Activated T-helper 1 cell treated with anti-CD3 and anti-CD28 coated beads, Interleukin-12 subunit alpha, Interleukin-12 subunit beta, Interleukin-2, Interleukin-4 antibody, amounts not matched to agents 30 ng/mL and 10 ng/mL and 1 ng/mL, durations not matched to agents 14 hours and 24 hours and 36 hours (primary cell): Measurements from ENCODE around the gene UPF1. TPM values are rescaled to one million over a fixed set of nuclear protein-coding genes. Genes with fewer than 3 reads are reported as not detected.

ENCODE experiments used
- DNase-seq: peaks from one replicate; pipeline ENCODE4 v3.0.0; 2021; ENCODE audit warnings: low spot score
- H3K27ac Mint-ChIP-seq: one replicate; pipeline ENCODE4 v1.8.0; 2021; ENCODE audit warnings: mild to moderate bottlenecking, mixed read lengths
- H3K27me3 Mint-ChIP-seq: one replicate; pipeline ENCODE4 v1.8.0; 2022; ENCODE audit warnings: mild to moderate bottlenecking, moderate library complexity, mixed read lengths; ENCODE audit not compliant: insufficient read depth
- H3K36me3 Mint-ChIP-seq: one replicate; pipeline ENCODE4 v1.8.0; 2021; ENCODE audit warnings: low read depth, mixed read lengths
- H3K4me1 Mint-ChIP-seq: one replicate; pipeline ENCODE4 v1.8.0; 2021; ENCODE audit warnings: low read depth, mixed read lengths
- H3K4me3 Mint-ChIP-seq: one replicate; pipeline ENCODE4 v1.8.0; 2021; ENCODE audit warnings: mild to moderate bottlenecking, moderate library complexity, mixed read lengths
- H3K9me3 Mint-ChIP-seq: one replicate; pipeline ENCODE4 v1.8.0; 2021; ENCODE audit warnings: mixed read lengths
- intact Hi-C: fragments of 100-400 bp; cut with micrococcal nuclease; formaldehyde crosslinking; loops from one replicate; pipeline ENCODE4 v1.15.1; 2024
- total RNA-seq: library from RNA; stranded (reverse); gene quantifications from 2 replicates; pipeline ENCODE4 v1.2.3, GENCODE V29; 2022

Gene UPF1
- total RNA-seq, 1 donor from 2014 or later: 102 TPM

DNA sequence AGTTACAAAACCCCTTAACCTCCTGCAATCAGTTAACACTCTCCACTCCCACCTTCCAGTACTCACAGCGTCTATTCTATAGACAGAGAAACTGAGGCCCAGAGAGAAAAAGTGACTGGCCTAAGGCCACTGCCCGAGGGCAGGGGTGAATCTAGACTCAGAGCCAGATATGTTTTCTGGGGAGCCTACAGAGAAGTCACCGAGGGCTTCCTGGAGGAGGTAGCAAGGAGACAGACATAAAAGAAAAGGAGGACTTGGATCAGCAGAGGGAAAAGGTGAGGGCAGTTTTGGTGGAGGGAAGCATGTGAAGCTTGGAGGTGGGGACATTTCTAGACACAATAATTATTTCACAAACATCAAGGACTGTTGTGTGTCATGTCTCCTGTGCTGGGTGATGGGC lies 39.1 kb upstream of the UPF1 start:
- Mint-ChIP-seq H3K9me3 (no peaks in the 10 kb centered on the region), H3K4me3 (no peak overlapping the region), H3K27ac (no peak overlapping the region), H3K4me1 (peaks cover 5% of the 10 kb centered on the region), H3K36me3 (peaks cover 1% of the 10 kb centered on the region), H3K27me3 (peaks cover 63% of the 10 kb centered on the region)
- intact Hi-C loops: no loop called here
- no peak for DNase-seq

DNA sequence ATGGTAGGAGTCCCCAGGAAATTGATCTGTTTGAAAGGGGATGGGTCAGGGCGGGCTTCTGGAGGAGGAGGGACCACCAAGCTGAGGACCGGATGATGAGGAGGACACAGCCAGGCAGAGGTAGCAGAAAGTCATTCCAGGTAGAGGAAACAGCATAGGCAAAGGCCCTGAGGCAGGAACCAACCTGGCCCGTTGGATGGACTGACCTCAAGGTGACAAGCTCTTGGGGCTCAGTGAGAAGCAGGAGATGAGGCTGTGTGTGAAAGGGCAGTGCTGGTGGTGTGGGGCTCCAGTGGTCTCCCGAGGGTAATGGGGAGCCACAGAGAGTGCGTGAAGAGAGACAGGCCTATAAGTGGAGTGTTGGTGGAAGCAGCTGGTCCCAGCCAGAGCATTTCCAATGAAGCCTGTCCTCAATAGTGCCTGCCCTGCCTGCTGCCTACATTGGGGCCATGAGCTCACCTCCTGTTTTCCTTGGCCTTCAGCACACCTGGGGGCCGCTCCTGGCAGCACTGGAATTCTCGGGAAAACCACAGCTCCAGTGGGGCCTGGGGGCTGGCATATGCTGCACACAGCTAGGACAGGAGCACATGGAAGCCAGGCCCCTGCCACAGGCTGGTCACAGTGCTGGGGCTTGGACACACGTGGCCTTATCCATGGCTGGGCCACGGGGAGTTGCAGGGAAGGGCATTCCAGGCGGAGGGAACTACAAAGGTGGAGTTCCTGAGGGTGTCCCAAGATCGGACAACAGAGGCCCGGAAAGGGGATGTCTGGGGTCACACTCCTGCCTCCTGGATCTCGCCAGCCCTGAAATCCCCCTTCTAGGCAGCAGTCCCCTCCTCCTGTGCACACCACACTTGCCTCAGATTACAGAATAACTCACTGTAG lies 38.4 kb upstream of the UPF1 start:
- intact Hi-C loops: no loop called here
- Mint-ChIP-seq H3K27me3 (peaks cover 64% of the 10 kb centered on the region), H3K36me3 (peaks cover 1% of the 10 kb centered on the region), H3K4me3 (no peak overlapping the region), H3K4me1 (peaks cover 5% of the 10 kb centered on the region), H3K27ac (no peak overlapping the region), H3K9me3 (no peaks in the 10 kb centered on the region)
- no peak for DNase-seq

GRCh38 chr19:18794029-18794313 lies 37.8 kb upstream of the UPF1 start:
- Mint-ChIP-seq H3K4me1 (peaks cover 5% of the 10 kb centered on the region), H3K4me3 (no peak overlapping the region), H3K36me3 (peaks cover 1% of the 10 kb centered on the region), H3K27ac (no peak overlapping the region), H3K27me3 (peaks cover 64% of the 10 kb centered on the region), H3K9me3 (no peaks in the 10 kb centered on the region)
- DNase-seq: no peak
- intact Hi-C loops: no loop called here

DNA sequence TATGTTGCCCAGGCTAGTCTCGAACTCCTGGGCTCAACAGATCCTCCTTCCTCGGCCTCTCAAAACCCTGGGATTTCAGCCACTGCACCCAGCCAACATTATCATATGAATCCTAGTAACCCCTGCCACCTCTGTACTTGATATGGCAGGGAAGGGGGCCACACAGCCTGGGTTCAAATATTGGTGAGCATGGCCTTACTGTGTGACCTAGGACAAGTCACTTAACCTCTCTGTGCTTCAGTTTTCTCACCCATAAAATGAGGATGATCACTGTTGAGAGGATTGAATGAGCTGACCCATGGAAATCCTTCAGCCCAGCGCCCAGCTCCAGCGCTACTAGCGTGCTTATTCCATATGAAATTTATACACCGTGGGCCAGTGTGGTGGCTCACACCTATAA lies 37.1 kb upstream of the UPF1 start:
- no peaks in the 10 kb centered on the region for H3K36me3 Mint-ChIP-seq
- peaks cover 58% of the 10 kb centered on the region for H3K27me3 Mint-ChIP-seq
- H3K4me3 Mint-ChIP-seq: no peak overlapping the region
- DNase-seq: no peak
- no peaks in the 10 kb centered on the region for H3K9me3 Mint-ChIP-seq
- H3K4me1 Mint-ChIP-seq: no peaks in the 10 kb centered on the region
- intact Hi-C loops: no loop called here
- no peak overlapping the region for H3K27ac Mint-ChIP-seq

- Mint-ChIP-seq H3K4me3 (no peak overlapping the region), H3K36me3 (no peaks in the 10 kb centered on the region), H3K27me3 (peaks cover 51% of the 10 kb centered on the region), H3K4me1 (no peaks in the 10 kb centered on the region), H3K9me3 (no peaks in the 10 kb centered on the region), H3K27ac (no peak overlapping the region)
- no peak for DNase-seq
- intact Hi-C loops: no loop called here
Observed at GRCh38 chr19:18795540-18795939, 36.2 kb upstream of the UPF1 start.

- no peaks in the 10 kb centered on the region for H3K9me3 Mint-ChIP-seq
- intact Hi-C loops: no loop called here
- DNase-seq: no peak
- H3K4me3 Mint-ChIP-seq: no peak overlapping the region
- peaks cover 47% of the 10 kb centered on the region for H3K27me3 Mint-ChIP-seq
- H3K27ac Mint-ChIP-seq: no peak overlapping the region
- H3K36me3 Mint-ChIP-seq: no peaks in the 10 kb centered on the region
- H3K4me1 Mint-ChIP-seq: no peaks in the 10 kb centered on the region
Observed at GRCh38 chr19:18796239-18796638, 35.5 kb upstream of the UPF1 start.

GRCh38 chr19:18798384-18799352 lies 33.1 kb upstream of the UPF1 start:
- no peak for DNase-seq
- Mint-ChIP-seq H3K4me3 (no peak overlapping the region), H3K27me3 (peaks cover 31% of the 10 kb centered on the region), H3K9me3 (no peaks in the 10 kb centered on the region), H3K4me1 (no peaks in the 10 kb centered on the region), H3K36me3 (no peaks in the 10 kb centered on the region), H3K27ac (no peak overlapping the region)
- intact Hi-C loops: no loop called here

DNA sequence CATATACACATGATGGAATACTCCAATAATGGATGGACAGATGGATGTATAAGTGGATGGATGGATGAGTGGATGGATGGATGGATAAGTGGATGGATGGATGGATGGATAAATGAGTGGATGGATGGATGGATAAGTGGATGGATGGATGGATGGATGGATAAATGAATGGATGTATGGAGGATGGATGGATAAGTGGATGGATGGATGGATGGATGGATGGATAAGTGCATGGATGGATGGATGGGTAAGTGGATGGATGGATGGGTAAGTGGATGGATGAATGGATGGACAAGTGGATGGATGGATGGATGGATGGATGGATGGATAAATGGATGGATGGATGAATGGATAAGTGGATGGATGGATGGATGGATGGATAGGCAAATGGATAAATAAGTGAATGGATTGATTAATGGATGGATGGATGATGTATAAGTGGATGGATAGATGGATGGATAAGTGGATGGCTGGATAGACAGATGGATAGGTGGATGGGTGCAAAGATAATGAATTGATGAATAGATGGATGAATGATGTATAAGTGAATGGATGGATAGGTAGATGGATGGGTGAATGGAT lies 32.3 kb upstream of the UPF1 start:
- Mint-ChIP-seq H3K4me3 (no peak overlapping the region), H3K27ac (no peak overlapping the region), H3K9me3 (no peaks in the 10 kb centered on the region), H3K27me3 (peaks cover 27% of the 10 kb centered on the region), H3K4me1 (no peaks in the 10 kb centered on the region), H3K36me3 (no peaks in the 10 kb centered on the region)
- DNase-seq: no peak
- intact Hi-C loops: no loop called here

DNA sequence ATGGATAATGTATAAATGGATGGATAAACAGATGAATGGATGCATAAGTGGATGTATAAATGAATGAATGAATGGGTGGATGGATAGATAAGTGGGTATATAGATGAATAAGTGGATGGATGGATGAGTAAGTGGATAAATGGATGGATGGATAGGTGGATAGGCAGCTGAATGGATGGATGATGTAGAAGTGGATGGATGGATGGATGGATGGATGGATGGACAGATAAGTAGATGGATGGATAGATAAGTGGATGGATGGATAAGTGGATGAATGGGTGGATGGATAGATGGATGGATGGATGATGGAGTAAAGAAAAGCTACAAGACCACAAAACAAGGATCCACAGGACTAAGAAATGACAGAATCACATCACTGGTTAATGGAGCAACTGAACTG lies 31.7 kb upstream of the UPF1 start:
- Mint-ChIP-seq H3K27ac (no peak overlapping the region), H3K4me3 (no peak overlapping the region), H3K9me3 (no peaks in the 10 kb centered on the region), H3K4me1 (no peaks in the 10 kb centered on the region), H3K27me3 (peaks cover 24% of the 10 kb centered on the region), H3K36me3 (no peaks in the 10 kb centered on the region)
- DNase-seq: no peak
- intact Hi-C loops: no loop called here

DNA sequence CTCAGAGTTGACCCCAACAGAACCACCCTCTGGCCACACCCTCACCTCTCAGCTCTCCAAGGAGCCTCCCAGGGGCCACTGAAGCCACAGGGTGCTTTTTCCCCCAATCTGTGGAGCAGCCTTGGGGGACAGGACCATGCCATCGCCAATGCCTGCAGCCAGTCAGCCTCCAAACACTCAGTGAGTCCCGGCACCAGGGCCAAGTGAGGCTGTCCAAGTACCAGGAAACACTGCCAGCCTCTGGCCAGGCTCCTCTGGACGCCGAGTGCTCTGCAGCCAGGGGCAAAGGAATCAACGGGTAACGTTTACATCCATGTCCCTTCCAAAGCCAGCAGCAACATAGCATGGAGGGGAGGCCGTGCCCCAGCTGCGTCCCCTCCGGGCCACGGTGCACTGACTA lies 31.1 kb upstream of the UPF1 start:
- Mint-ChIP-seq H3K4me1 (no peaks in the 10 kb centered on the region), H3K4me3 (no peak overlapping the region), H3K27me3 (peaks cover 23% of the 10 kb centered on the region), H3K9me3 (no peaks in the 10 kb centered on the region), H3K27ac (no peak overlapping the region), H3K36me3 (no peaks in the 10 kb centered on the region)
- no peak for DNase-seq
- intact Hi-C loops: no loop called here

GRCh38 chr19:18802354-18802753 lies 29.4 kb upstream of the UPF1 start:
- Mint-ChIP-seq H3K27ac (no peak overlapping the region), H3K36me3 (no peaks in the 10 kb centered on the region), H3K4me3 (no peak overlapping the region), H3K9me3 (no peaks in the 10 kb centered on the region), H3K27me3 (peaks cover 8% of the 10 kb centered on the region), H3K4me1 (no peaks in the 10 kb centered on the region)
- no peak for DNase-seq
- intact Hi-C loops: no loop called here

DNA sequence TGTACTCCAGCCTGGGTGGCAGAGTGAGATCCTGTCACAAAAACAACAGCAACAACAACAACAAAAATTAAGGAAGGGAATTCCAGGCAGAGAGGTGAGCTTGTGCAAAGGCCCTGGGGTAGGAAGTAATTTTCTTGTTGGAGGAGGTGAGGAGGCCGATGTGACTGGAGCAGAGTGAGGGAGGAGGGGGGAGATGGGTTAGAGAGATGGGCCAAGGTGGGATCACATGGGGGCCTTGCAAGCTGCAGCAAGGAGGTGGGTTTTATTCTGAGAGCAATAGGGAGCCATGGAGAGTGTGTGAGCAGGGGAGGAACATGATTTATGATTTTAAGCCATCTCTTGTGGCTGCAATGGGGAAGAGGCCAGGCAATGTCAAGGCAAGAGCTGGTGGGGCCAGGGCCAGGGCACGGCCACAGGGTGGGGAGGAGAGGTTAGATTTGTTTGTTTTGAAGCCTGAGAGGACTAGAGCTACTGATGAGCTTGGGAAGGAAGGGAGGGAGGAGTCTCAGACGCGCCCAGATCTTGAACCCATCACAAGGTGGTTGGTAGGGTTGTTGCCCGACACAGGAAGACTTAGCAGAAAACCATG lies 28.1 kb upstream of the UPF1 start:
- no peak for DNase-seq
- Mint-ChIP-seq H3K36me3 (no peaks in the 10 kb centered on the region), H3K27ac (no peak overlapping the region), H3K27me3 (no peaks in the 10 kb centered on the region), H3K4me3 (no peak overlapping the region), H3K4me1 (no peaks in the 10 kb centered on the region), H3K9me3 (no peaks in the 10 kb centered on the region)
- intact Hi-C loops: no loop called here
